T-helper 1 cell treated with Interleukin-12 subunit alpha and Interleukin-12 subunit beta and Interleukin-4 antibody, amounts not matched to agents 30 ng/mL and 1 ng/mL, for 36 hours (primary cell): Measurements from ENCODE around the gene KLHDC7B. TPM values are rescaled to one million over a fixed set of nuclear protein-coding genes. Genes with fewer than 3 reads are reported as not detected.
"Not testable (repeated sequence)": the region's sequence is repeated elsewhere in the genome, so short reads cannot be mapped to it uniquely, and the experiment has no call there.

Experiments used
- intact Hi-C: fragments of 100-400 bp; cut with micrococcal nuclease; formaldehyde crosslinking; loops from one replicate; pipeline ENCODE4 v1.15.1; 2024
- total RNA-seq: library from RNA; stranded (reverse); gene quantifications from 2 replicates; pipeline ENCODE4 v1.2.3, GENCODE V29; 2022

Gene KLHDC7B
- total RNA-seq, 1 donor from 2014 or later: 12.6 TPM

DNA sequence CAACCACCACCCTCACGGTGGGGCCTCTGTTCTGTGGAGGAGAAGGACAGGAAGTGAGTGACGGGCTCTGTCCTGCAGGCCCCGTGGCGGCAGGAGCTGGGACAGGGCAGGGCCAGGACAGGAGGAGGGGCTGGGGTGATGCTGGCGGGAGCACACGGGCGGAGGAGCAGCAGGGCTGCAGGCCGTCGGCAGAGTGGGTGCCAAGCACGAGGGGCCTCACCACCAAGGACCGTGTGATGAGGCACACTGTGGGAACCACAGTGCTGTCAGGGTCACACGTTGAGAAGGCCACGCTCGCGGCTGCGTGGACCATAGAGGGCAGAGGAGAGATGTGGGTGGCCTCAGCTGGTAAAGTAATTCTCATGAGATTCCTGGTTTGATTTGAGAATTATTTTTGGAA lies 28.8 kb upstream of the KLHDC7B start:
- intact Hi-C loops: no loop called here

DNA sequence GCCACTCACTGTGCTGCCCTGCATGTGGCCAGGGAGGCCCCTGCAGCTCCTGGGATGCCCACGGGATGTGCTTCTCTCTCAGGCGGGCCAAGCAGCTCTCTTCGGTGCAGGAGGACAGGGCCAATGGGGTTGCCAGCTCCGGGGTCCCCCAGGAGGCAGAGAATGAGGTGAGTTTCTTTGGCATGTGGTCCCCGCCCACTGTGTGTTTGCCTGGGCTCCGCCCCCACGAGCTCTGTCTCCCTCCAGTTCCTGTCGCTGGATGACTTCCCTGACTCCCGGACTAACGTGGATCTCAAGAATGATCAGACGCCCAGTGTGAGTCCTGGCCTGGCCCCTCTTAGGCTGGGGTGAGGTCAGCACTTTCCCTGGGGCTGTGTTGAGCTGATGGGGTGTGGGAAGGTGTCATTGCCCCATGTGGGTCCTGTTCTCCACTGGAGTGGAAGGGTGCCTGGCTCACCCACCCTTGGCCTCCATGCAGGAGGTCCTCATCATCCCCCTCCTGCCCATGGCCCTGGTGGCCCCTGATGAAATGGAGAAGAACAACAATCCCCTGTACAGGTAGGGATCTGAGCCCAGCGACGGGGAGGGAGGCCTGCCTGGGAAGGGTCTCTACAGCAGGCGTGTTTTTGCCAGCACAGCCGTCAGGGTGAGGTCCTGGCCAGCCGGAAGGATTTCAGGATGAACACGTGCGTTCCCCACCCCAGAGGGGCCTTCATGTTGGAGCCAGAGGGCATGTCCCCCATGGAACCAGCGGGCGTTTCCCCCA lies 28.0 kb upstream of the KLHDC7B start:
- intact Hi-C loops: no loop called here

DNA sequence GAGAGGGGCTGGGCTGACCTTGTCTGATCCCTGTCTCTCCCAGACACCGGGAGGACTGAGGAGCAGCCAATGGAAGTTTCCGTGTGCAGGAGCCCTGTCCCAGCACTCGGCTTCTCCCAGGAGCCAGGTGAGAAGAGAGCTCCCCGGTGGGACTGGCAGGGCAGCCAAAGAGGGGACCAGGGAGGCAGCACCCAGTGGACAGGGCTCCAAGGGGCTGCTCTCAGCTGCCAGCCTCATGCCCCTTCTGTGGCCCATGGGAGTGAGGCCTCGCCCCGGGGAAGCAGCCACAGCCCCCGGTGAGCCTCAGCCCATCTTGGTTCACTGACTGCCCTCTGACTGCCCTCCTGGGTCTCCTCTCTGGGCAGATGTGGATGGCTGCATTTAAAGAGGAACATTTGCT lies 27.1 kb upstream of the KLHDC7B start:
- intact Hi-C loops: no loop called here

DNA sequence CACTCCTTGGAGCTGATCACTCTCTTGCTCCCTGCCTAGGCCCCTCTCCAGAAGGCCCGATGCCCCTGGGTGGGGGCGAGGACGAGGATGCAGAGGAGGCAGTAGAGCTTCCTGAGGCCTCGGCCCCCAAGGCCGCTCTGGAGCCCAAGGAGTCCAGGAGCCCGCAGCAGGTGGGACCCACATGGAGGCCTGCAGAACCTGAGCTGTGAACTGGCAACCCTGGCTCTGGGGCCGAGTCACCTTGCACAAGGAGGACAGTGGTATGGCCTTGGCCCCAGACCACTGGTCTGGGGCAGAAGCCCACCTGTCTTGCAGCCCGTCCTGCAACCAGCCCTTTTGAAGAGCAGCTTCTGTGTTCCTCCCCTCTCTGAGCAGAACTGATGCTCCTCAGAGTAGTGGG lies 26.5 kb upstream of the KLHDC7B start:
- intact Hi-C loops: no loop called here

DNA sequence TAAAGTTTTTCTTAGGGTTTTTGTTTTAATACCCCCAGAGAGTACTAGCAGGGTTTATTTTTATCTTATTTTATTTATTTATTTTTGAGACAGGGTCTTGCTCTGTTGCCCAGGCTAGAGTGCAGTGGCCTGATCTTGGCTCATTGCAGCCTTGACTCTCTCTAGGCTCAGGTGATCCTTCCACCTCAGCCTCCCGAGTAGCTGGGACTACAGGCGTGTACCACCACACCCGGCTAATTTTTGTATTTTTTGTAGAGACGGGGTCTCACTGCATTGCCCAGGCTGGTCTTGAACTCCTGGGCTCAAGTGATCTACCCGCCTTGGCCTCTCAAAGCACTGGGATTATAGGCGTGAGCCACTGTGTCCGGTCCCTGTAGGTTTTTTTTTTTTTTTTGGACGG lies 25.5 kb upstream of the KLHDC7B start:
- intact Hi-C loops: not testable (repeated sequence)

DNA sequence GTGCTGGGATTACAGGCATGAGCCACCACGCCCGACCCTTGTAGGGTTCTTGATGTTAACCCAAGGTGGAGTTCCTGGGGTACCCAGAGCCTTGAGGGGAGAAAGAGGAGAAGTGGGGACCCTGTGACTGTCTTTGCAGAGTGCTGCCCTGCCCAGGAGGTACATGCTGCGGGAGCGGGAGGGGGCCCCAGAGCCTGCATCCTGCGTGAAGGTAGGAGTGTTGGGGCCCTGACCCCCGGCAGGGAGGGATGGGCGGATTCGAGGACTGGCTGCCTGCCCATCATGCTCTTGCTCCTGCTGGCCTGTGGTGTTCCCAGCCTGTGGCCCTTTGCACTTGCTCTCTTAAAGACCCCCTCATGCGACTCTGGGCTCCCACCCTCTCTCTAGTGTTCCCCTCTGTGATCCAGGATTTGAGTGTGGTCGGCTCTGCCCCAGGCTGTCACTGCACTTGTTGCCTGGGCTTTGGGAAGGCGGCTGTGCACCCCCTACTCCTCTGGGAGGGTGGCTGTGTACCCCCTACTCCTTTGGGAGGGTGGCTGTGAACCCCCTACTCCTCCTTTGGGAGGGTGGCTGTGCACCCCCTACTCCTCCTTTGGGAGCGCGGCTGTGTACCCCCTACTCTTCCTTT lies 24.8 kb upstream of the KLHDC7B start:
- intact Hi-C loops: no loop called here

DNA sequence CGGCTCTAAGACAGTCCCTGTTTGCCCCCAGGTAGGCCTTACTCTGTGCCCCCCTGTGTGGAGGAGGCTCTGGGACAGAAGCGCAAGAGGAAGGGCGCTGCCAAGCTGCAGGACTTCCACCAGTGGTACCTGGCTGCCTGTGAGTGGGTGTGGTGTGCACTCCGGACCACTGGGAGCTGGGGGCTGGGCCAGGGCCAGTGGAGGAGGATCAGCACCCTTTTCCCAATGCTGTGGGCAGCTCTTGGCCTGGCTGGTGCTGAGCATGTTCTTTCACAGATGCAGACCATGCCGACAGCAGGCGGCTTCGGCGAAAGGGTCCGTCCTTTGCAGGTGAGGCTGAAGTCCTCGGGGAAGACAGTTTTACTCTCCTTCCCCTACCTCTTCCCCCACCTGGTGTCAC lies 24.0 kb upstream of the KLHDC7B start:
- intact Hi-C loops: no loop called here

DNA sequence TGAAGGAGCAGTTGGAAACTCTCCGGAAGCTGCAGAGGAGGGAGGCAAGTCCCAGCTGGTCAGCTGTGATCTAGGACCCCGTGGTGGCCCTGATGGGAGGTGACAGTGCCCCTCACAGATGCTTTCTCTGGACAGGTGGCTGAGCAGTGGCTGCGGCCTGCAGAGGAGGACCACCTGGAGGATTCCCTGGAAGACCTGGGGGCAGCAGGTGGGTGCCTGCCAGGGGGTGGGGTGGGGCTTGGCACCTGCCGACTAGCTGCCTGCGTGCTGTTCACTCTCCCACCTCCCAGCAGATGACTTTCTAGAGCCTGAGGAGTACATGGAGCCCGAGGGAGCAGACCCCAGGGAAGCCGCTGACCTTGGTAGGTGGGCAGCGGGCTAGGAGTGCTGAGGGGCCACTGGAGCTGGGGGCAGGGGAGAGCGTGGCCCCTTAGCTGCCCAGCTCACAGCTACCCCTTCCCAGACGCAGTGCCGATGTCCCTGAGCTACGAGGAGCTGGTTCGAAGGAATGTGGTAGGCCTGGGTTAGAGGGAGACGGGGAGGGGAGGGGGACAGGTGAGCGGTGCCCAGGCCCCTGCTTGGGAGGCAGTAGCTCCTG lies 23.4 kb upstream of the KLHDC7B start:
- intact Hi-C loops: no loop called here

DNA sequence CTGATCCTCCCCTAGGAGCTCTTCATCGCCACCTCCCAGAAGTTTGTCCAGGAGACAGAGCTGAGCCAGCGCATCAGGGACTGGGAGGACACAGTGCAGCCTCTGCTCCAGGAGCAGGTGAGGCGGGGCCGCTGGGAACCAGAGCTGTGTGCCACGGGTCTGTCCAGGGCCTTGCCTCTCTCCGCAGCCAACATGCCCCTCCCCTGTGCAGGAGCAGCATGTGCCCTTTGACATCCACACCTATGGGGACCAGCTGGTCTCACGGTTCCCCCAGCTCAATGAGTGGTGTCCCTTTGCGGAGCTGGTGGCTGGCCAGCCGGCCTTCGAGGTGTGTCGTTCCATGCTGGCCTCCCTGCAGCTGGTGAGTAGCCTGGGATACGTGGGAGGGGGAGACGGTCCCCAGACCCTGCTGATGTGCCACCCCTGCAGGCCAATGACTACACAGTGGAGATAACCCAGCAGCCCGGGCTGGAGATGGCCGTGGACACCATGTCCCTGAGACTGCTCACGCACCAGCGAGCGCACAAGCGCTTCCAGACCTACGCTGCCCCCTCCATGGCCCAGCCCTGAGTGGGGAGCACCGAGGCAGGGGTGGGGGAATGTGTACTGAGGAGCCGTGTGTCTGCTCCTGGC lies 22.8 kb upstream of the KLHDC7B start:
- intact Hi-C loops: no loop called here

DNA sequence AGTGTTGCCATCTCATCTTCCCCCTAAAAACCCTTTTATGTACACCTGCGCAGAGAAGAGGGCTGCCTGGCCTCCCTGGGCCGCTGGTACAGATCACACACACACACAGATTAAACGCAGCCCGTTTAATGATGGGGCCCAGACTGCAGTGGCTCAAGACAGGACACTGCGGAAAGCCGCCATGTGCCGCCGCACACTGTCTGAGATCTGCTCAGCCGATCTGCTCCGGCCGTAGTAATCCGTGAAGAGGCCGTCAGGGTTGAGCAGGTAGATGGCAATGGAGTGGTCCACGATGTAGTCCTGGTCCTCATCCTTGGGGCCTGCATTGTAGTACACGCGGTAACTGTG lies 22.3 kb upstream of the KLHDC7B start:
- intact Hi-C loops: no loop called here

DNA sequence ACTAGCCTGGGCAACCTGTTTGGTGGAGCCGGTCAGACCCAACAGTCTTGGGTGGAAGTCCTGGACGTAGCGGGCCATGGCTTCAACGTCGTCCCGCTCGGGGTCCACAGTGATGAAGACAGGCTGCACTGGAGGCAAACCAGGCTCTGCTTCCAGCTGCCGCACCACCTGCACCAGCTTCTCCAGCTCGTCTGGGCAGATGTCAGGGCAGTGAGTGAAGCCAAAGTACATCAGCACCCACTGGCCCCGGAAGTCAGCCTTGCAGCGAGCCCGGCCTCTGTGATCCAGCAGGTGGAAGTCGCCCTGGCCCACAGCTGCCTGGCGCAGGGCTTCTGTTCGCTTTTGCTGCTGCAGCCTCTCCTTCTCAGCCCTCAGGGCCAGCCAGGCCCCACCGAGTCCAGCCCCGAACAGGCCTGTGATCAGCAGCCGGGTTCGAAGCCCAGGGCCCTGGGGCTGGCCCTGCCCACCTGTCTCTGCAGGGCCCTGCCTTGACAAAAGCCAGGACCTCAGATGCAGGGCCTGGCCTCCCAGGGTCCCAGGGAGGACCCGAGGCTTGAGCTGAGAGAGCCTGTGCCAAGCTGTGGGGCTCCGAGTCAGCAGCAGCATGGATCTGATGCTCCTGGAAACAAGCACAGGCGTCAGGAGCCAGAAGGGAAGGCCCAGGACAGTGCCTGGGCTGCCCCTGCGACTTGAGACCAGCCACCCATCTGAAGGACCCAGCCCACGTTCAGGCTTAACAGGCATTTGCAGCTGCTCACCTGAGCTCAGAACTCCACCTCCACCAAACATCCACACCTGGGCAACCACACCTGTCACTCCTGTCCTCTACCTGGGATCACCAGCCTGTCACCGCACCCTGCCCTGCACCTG lies 21.7 kb upstream of the KLHDC7B start:
- intact Hi-C loops: no loop called here

DNA sequence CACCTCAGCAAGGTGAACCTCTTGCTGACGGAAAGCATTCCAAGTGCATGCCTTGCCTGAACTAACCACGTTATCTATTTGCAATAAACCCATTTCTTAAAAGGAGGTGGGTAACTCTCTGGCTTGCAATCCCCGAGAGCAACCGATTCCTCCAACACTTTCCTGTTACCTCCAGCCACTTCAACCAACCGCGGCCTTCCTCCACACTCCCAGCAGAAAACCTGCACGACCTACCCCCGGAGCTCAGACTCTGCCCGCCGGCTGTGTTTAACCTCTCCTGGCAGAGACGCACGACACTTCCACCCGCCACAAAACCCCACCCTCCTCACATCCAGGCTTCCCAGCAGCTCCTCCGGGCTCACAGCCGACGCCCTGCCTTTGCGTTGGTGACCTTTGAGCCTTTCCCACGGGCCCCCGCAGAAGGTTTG lies 21.0 kb upstream of the KLHDC7B start:
- intact Hi-C loops: loop anchor here (1.0 to 5.0 kb wide), 6 partner anchors 16 to 562 kb away; partner anchors contain the start of genes CHKB, NCAPH2 and PIM3

DNA sequence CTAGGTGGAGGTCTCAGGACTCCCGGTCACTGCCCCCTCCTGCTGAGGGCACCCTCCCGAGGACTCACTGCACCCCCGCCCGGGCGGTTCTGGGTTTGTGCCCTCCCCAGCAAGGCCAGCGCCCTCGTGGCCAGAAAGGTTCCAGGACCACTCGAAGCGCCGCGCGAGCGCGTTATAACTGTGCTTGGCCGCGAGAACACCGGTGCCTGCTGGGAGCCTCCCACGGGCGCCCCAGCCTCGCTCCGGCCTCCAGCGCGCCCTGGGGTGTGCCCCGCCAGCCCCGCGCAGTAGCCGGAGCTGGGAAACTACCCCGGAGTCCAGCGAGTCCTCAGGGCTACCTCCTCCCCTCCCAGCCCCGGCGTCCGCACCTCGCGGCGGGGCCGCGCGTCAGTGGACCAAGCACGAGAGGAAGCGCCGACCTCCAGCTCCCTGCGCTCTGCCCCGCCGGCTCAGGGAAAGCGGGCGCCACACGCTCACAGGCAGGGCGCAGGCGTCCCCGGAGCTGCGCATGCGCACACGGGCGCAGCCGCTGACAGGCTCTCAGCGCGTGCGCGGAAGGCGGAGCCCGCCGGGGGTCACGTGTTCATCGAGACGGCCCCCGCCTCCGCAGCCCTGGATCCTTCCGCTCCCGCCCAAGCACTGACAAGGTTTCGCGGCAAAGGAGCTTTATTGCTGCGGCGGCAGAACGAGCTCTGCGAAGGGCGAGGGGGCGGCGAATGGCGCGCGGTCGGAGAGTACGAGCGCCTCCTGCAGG lies 20.4 kb upstream of the KLHDC7B start, which contains the start of gene SCO2:
SCO2 (minus strand) TSS at position 495 of the 754 bp plus-strand sequence. CDS start 1,187 bp downstream, outside the sequence.
- intact Hi-C loops: loop anchor here (1.0 to 5.0 kb wide), 6 partner anchors 17 to 563 kb away; partner anchors contain the start of genes CHKB, NCAPH2 and PIM3

DNA sequence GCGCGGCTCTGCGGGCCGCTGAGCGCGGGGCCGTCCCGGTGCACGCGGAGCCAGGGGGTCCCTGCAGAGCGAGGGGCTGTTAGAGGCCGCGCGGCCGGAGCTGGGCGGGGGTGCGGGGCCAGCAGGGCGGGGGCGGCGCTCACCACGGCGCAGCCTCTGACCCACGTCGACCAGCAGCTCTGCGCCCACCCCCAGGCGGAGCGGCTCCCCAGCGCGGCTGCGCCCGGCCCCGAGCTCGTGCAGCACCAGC lies 19.9 kb upstream of the KLHDC7B start:
- intact Hi-C loops: loop anchor here (1.0 to 5.0 kb wide), 8 partner anchors 17 to 563 kb away; partner anchors contain the start of genes CHKB, NCAPH2 and PIM3

DNA sequence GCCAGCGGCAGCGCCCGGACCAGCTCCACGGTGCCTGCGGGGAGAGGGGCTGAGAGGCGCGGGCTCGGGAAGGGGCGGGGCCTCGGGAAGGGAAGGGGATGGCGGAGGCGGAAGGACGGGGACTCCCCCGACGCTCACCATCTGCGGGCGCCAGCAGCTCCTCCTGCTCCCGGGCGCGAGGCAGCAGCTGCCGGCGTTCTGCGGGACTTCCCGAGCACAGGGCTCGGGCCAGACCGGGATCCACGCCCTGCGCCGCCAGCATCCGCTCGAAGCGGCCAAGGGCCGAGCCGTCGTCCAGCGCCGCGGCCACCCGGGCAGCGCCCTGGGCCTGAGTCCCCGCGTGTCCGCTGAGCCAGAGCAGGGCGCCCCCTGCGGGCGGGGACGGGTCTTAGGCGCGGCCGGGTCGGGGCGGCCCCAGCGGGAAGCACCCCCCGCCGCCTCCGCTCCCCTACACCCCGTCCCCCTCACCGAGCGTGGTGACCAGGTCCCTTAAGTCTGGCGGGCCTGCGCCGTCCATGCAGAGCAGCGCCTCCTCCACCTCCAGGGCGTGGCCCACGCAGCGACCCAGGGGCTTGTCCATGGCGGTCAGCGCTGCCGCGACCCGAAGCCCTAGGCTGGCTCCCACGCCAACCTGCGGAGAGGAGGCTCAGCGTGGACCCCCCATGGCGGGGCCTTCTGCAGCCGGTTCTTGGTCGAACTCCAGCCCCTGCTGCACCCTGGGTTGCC lies 19.4 kb upstream of the KLHDC7B start:
- intact Hi-C loops: loop anchor here (1.0 to 5.0 kb wide), 5 partner anchors 37 to 564 kb away; partner anchors contain the start of gene PIM3

DNA sequence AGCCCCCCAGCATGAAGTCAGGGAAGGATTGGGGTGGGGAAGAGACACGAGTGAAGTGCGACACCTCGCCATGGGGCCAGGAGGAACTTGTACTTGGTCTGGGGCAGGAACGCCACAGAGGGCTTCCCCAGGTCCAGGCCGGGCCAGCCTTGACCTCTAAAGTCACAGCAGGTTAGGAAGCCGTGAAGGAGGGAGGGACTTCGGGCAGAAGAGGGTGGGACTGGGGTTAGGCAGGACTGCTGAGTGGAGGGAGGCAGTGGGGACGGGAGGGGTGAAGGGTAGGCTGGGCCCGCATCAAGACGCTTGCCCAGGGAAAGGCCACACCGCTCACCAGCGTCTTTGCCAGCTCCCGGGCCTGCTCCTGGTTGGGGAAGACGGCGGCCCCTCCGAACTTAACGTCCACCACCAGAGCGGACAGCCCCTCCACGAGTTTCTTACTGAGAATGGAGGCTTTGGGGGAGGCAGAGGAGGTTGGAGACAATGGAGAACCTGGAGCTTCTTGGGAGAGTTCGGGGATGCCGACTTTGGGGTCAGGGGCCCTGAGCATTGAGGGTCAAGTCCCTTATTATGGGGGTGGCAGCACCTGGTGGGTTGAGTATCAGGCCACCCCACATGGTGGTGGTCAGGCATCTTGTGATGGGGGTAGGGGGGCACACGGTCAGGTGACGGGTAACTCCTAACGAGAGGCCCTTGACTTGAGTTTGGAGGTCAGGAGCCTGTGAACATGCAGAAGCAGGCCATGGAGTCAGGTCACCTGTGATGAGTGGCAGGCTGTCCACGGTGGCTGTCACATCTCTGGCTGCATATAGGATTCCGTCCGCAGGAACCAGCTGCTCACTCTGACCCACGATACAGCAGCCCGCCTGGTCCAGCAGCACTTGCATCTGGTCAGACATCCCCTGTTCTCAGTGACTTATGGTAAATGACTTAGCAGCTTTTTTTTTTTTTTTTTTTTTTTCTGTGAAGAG lies 18.6 kb upstream of the KLHDC7B start:
- intact Hi-C loops: loop anchor here (1.0 to 5.0 kb wide), 5 partner anchors 36 to 565 kb away; partner anchors contain the start of gene PIM3

DNA sequence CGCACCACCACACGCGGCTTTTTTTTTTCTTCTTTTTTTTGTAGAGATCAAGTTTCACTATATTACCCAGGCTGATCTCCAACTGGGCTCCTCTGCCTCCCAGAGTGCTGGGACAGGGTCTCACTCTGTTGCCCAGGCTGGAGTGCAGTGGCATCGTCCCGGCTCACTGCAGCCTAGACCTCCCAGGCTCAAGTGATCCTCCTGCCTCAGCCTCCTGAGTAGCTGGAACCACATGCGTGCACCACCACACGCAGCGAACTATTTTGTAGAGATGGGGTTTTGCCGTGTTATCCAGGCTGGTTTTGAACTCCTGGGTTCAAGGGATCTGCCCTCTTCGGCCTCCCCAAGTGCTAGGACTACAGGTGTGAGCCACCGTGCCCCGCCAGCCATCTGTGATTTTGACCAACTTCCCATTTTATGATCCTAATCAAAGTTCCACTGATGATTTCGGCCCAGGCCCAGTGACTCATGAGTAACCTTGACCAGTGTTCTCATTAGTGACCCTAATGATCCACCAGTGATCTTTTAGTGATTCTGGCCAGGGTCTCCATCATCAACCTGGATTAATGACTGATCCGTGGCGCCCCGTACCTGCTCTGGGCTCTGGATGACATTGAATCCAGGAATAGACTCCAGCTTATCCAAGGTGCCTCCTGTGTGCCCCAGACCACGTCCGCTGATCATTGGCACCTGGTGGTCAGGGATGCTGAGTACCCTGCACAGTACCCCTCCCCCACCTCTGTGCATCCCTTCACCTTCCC lies 17.6 kb upstream of the KLHDC7B start:
- intact Hi-C loops: loop anchor here (2.0 to 5.0 kb wide), 4 partner anchors 56 to 566 kb away; partner anchors contain the start of gene PIM3
